Measurements from ENCODE around the gene TBC1D22B. TPM values are rescaled to one million over a fixed set of nuclear protein-coding genes. Genes with fewer than 3 reads are reported as not detected.
"Not testable (repeated sequence)": the region's sequence is repeated elsewhere in the genome, so short reads cannot be mapped to it uniquely, and the experiment has no call there.

Gene TBC1D22B
- total RNA-seq, 1 donor from 2014 or later, result 15.2 TPM

DNA sequence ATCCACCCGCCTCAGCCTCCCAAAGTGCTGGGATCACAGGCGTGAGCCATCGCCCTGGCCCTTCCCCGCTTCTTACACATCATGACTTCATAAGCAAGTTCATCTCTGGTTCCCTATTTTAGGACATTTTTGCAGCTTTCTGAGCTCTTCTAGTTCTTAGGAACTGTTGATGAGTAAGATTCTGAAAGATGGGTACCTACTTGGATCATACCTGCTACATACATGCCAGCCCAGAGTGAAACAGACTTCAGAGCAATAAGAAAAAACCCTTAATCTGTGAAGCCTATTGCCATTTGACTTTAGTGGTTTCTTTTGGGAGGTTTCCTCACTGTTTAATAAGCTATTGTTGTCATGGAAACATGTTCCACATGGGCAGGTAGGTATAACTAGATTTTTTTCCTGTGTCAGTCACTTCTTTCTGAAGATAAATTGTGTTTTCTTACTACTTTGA, 28.3 kb downstream of the TBC1D22B start:
- TF ChIP-seq CTCF (IDR thresholded peaks at IDR 0.05; ENCODE audit: unreplicated experiment), result no peak
- H3K4me1 Mint-ChIP-seq, result no peaks in the 10 kb centered on the region
- no peak overlapping the region for H3K27ac Mint-ChIP-seq
- H3K4me3 Mint-ChIP-seq, result no peak overlapping the region
- H3K9me3 Mint-ChIP-seq, result peaks cover 3% of the 10 kb centered on the region
- DNase-seq (ENCODE audit: low spot score in 2 of 2, unreplicated experiment in 2 of 2), result no peak
- H3K27me3 Mint-ChIP-seq (ENCODE audit: low read depth), result no peaks in the 10 kb centered on the region
- H3K36me3 Mint-ChIP-seq, result peaks cover 43% of the 10 kb centered on the region

DNA sequence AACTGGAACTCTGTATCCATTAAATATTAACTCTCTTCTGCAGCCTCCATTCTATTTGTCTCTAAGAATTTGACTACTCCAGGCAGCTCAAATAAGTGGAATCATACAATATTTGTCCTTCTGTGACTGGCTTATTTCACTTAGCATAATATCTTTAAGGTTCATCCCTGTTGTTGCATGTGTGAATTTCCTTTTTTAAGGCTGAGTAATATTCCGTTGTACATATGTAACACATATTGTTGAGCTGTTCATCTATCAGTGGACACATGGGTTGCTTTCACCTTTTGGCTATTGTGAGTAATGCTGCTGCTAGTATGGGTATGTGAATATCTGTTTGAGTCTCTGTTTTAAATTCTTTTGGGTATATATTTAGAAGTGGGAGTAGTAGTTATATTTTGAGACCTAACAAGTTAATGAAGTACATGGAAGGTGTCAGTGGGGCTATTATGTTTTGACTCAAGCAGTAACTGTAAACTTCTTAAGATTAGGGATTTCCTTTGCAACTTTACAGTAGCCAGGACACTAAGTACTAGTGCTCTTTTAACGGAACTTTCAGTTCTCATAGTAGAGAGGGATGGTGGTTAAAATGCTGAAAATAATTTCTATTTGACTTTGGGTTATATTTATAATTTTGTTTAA, 30.1 kb downstream of the TBC1D22B start:
- peaks cover 56% of the 10 kb centered on the region for H3K36me3 Mint-ChIP-seq
- TF ChIP-seq CTCF (IDR thresholded peaks at IDR 0.05; ENCODE audit: unreplicated experiment), result no peak
- no peaks in the 10 kb centered on the region for H3K4me1 Mint-ChIP-seq
- DNase-seq (ENCODE audit: low spot score in 2 of 2, unreplicated experiment in 2 of 2), result no peak
- no peak overlapping the region for H3K27ac Mint-ChIP-seq
- peaks cover 3% of the 10 kb centered on the region for H3K9me3 Mint-ChIP-seq
- no peaks in the 10 kb centered on the region for H3K27me3 Mint-ChIP-seq (ENCODE audit: low read depth)
- no peak overlapping the region for H3K4me3 Mint-ChIP-seq

- no peak for DNase-seq (ENCODE audit: low spot score in 2 of 2, unreplicated experiment in 2 of 2)
- no peak for TF ChIP-seq CTCF (IDR thresholded peaks at IDR 0.05; ENCODE audit: unreplicated experiment)
- Mint-ChIP-seq H3K4me3 (no peak overlapping the region), H3K36me3 (peaks cover 54% of the 10 kb centered on the region), H3K27ac (no peak overlapping the region), H3K9me3 (peaks cover 3% of the 10 kb centered on the region), H3K4me1 (no peaks in the 10 kb centered on the region), H3K27me3 (ENCODE audit: low read depth) (no peaks in the 10 kb centered on the region)
Observed at GRCh38 chr6:37288247-37288646, 30.7 kb downstream of the TBC1D22B start.

- Mint-ChIP-seq H3K27ac (peak overlapping the region; percentile 13), H3K36me3 (peaks cover 53% of the 10 kb centered on the region), H3K9me3 (peaks cover 6% of the 10 kb centered on the region), H3K4me1 (no peaks in the 10 kb centered on the region), H3K27me3 (ENCODE audit: low read depth) (no peaks in the 10 kb centered on the region), H3K4me3 (no peak overlapping the region)
- no peak for DNase-seq (ENCODE audit: low spot score in 2 of 2, unreplicated experiment in 2 of 2)
- TF ChIP-seq CTCF (IDR thresholded peaks at IDR 0.05; ENCODE audit: unreplicated experiment), result no peak
Observed at GRCh38 chr6:37289931-37290330, 32.4 kb downstream of the TBC1D22B start.

DNA sequence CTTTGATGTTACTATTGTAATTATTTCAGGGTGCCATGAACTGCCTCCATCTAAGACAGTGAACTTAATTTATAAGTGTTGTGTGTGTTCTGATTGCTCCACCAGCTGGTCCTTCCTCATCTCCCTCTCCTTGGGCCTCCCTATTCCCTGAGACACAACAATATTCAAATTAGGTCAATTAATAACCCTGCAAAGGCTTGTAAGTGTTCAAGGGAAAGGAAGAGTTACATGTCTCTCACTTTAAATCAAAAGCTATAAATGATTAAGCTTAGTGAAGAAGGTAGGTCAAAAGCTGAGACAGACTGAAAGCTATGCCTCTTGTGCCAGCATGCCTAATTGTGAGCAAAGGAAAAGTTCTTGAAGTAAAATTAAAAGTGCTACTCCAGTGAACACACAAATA, 35.9 kb downstream of the TBC1D22B start:
- TF ChIP-seq CTCF (IDR thresholded peaks at IDR 0.05; ENCODE audit: unreplicated experiment), result no peak
- H3K9me3 Mint-ChIP-seq, result peaks cover 12% of the 10 kb centered on the region
- H3K4me1 Mint-ChIP-seq, result no peaks in the 10 kb centered on the region
- peaks cover 60% of the 10 kb centered on the region for H3K36me3 Mint-ChIP-seq
- DNase-seq (ENCODE audit: low spot score in 2 of 2, unreplicated experiment in 2 of 2), result no peak
- H3K27me3 Mint-ChIP-seq (ENCODE audit: low read depth), result no peaks in the 10 kb centered on the region
- H3K4me3 Mint-ChIP-seq, result no peak overlapping the region
- no peak overlapping the region for H3K27ac Mint-ChIP-seq

GRCh38 chr6:37297637-37298036, 40.1 kb downstream of the TBC1D22B start:
- peaks cover 12% of the 10 kb centered on the region for H3K9me3 Mint-ChIP-seq
- H3K36me3 Mint-ChIP-seq, result peaks cover 44% of the 10 kb centered on the region
- not testable (repeated sequence) for H3K27ac Mint-ChIP-seq; H3K27me3 Mint-ChIP-seq (ENCODE audit: low read depth); DNase-seq (ENCODE audit: low spot score in 2 of 2, unreplicated experiment in 2 of 2); H3K4me1 Mint-ChIP-seq; H3K4me3 Mint-ChIP-seq
